Measurements from ENCODE around the gene GABRE.

- no peak for TF ChIP-seq CTCF (IDR thresholded peaks at IDR 0.05; ENCODE audit: low read depth, low read length)
- no peak for TF ChIP-seq EZH2phosphoT487 (IDR thresholded peaks at IDR 0.05; ENCODE audit: low read depth)
Measured at GRCh38 chrX:151988706-151989299, 14.3 kb upstream of the GABRE start.

Data from OCI-LY3 (cell line).